BLaER1 (cell line): ENCODE results near the gene HPX.

Source experiments
- H3K27ac ChIP-seq: shearing (Covaris generic); formaldehyde crosslinking; 2 replicates; pipeline ENCODE4 v1.8.1; 2022
- H3K27me3 ChIP-seq: shearing (Covaris generic); formaldehyde crosslinking; 2 replicates; pipeline ENCODE4 v1.8.1; 2022
- H3K36me3 ChIP-seq: shearing (Covaris generic); formaldehyde crosslinking; 2 replicates; pipeline ENCODE4 v1.8.1; 2022
- H3K4me1 ChIP-seq: shearing (Covaris generic); formaldehyde crosslinking; 2 replicates; pipeline ENCODE4 v1.8.1; 2022
- H3K4me2 ChIP-seq: shearing (Covaris generic); formaldehyde crosslinking; 2 replicates; pipeline ENCODE4 v1.8.1; 2022
- H3K4me3 ChIP-seq: shearing (Covaris generic); formaldehyde crosslinking; 2 replicates; pipeline ENCODE4 v1.8.1; 2022
- H3K9ac ChIP-seq: shearing (Covaris generic); formaldehyde crosslinking; 2 replicates; pipeline ENCODE4 v1.8.1; 2022
- H3K9me3 ChIP-seq: shearing (Covaris generic); formaldehyde crosslinking; 2 replicates; pipeline ENCODE4 v1.8.1; 2022
- H4K20me1 ChIP-seq: shearing (Covaris generic); formaldehyde crosslinking; 2 replicates; pipeline ENCODE4 v1.8.1; 2022
- Cebpa-rat ChIP-seq: shearing (Covaris generic); IDR thresholded peaks from 2 replicates; pipeline ENCODE4 v1.8.1; 2022

Gene HPX

DNA sequence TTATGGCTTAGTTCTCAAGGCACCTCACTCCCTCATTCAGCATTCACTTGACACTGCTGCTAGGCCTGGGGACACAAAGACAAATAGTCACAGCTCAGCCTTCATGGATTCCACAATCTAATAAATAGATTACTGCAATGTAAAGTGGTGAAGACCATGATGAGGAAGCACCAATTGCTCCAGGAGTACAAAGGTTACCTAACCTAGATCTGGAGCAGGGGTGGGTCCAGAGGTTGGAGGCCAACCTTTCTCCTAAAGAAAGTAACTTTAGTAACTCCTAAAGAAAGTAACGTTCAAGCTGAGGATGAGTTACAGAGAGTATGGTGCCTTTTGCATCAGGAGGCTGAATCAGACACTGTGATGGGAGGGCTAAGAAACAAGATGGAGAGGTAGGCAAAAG is 28.8 kb upstream of the HPX start:
- no peaks in the 10 kb centered on the region for H4K20me1 ChIP-seq
- H3K9ac ChIP-seq, result no peak overlapping the region
- H3K36me3 ChIP-seq, result peaks cover 11% of the 10 kb centered on the region
- H3K4me3 ChIP-seq, result no peak overlapping the region
- TF ChIP-seq Cebpa-rat, result no peak
- no peaks in the 10 kb centered on the region for H3K9me3 ChIP-seq
- peaks cover 47% of the 10 kb centered on the region for H3K4me1 ChIP-seq
- H3K27me3 ChIP-seq, result no peaks in the 10 kb centered on the region
- peak overlapping the region; percentile 47 for H3K4me2 ChIP-seq
- H3K27ac ChIP-seq, result peak overlapping the region; percentile 27

DNA sequence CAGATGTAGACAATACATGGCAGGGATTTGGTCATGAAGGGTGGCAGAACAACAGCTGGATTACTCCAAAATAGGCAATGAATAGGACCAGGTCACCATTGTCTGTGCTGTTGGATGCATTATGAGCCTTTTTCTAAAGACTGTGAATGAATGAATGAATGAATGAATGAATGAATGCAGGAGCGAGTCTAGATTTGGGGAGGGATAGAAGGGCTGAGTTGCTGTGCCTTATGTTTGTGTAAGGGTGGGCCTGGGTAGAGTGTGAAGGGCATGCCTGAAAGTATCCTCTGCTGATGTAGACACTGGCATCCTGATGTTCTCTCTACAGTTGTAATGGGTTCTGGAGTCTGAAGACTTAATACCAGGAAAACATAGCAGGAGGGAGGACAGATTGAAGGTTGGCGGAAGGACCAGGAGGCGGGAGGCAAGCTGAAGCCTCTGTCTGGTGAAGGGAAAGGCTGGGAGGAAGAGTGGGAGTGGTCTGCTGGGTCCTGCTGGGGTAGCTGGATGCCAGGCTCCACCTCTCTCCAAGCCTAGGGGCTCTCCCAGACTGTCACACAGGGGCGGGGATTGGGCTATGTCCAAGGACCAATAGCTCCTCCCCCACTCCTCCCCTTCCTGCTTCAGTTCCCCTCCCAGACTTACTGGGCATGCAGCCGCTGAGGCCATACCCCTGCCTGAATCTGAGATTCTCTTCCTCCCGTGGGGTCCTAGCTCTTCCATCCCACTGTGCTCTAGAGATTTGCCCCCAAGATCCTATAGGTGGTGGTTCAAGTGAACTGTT is 28.1 kb upstream of the HPX start:
- Histone ChIP-seq H3K4me3 (no peak overlapping the region), H3K27ac (peak overlapping the region; percentile 27), H3K9me3 (no peaks in the 10 kb centered on the region), H3K27me3 (no peaks in the 10 kb centered on the region), H3K9ac (no peak overlapping the region), H3K4me2 (peak overlapping the region; percentile 47), H3K36me3 (peaks cover 18% of the 10 kb centered on the region), H4K20me1 (no peaks in the 10 kb centered on the region), H3K4me1 (peaks cover 42% of the 10 kb centered on the region)
- no peak for TF ChIP-seq Cebpa-rat

DNA sequence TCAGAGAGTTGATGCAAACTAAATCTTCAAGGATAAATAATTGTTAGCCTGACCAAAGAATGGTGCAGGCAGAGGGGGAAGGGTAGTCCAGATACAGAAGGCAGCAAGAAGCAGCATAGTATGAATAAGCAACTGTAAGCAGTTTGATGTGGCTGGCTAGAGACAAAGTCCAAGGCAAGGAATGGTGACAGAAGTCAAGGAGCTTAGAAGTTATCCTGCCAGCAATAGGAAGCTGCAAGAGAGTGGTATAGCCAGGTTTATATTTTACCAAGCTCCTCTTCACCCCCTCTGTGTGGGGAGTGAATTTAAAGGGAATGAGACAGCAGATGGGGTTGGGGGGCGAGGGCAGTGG is 18.3 kb upstream of the HPX start:
- Histone ChIP-seq H3K27ac (no peak overlapping the region), H3K36me3 (peaks cover 54% of the 10 kb centered on the region), H3K9me3 (no peaks in the 10 kb centered on the region), H3K27me3 (no peaks in the 10 kb centered on the region), H3K9ac (no peak overlapping the region), H3K4me1 (no peaks in the 10 kb centered on the region), H4K20me1 (no peaks in the 10 kb centered on the region), H3K4me3 (no peak overlapping the region), H3K4me2 (no peak overlapping the region)
- TF ChIP-seq Cebpa-rat, result no peak

DNA sequence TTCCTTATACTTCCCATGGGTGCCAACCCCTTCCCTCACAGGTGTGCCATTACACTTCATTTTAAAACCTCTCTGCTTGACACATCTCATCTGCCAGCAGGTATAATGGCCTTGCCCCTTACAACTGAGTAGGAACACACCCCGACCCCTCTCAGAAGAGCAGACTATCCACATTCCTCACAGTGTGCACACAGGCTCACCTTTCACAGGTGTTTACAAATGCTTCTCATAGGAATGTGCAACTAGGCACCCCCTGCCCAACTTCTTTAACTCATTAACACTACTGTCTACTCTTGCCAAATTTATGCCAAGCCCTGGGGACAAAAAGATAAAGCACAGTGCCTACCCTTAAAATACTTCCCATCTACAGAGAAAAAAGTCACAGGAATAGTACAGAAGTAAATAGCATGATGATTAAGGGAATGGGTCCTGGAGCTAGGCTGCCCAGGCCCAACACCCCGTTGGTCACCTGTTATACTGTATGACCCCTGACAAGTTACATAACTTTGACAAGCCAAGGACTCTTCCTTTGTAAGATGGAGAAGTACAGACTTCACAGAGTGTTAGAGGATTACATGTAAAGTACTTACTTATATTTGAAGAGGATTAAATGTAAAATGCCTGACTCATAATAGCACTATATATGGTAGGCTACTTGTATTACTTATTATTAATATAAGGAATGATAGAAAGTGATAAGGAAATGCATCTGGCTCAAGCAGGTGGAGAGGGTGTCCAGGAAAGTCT is 17.7 kb upstream of the HPX start:
- TF ChIP-seq Cebpa-rat, result no peak
- no peak overlapping the region for H3K4me3 ChIP-seq
- H3K9me3 ChIP-seq, result no peaks in the 10 kb centered on the region
- H3K36me3 ChIP-seq, result peaks cover 54% of the 10 kb centered on the region
- H3K27me3 ChIP-seq, result no peaks in the 10 kb centered on the region
- no peaks in the 10 kb centered on the region for H3K4me1 ChIP-seq
- no peaks in the 10 kb centered on the region for H4K20me1 ChIP-seq
- H3K27ac ChIP-seq, result no peak overlapping the region
- no peak overlapping the region for H3K4me2 ChIP-seq
- H3K9ac ChIP-seq, result no peak overlapping the region

DNA sequence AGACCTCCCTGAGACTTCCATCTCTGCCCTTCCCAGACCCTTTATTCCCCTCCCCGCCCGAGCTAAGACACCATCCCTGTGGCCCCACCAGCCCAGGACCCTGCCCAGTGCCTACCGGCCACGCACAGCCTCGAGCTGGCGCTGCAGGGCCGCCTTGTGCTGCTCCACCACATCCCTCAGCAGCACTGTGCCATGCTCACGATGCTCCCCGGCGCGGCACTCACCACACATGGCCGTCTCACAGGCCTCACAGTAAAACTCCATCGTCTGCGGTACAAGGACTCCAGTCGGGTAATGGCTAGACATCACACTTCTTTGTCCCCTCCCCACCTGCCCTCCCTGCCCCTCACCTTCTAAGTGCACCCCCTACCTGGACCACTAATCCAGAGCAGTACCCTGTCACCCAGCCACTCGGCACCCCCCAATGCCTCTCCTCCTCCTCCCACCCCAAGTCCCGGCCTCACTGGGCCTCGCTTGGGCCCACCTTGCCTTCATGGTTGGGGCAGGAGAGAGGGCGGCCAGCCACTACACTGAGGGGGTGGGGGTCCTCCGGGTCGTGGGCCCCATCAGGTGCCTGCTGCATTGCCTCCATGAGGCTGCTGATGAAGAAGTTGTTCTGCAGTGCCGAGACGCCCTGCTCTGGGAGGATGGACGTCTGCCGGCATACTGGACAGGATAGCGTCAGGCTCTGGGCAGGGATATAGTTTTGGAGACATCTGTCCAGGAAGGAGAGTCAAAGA is 17.0 kb upstream of the HPX start:
- no peak for TF ChIP-seq Cebpa-rat
- H3K27me3 ChIP-seq, result no peaks in the 10 kb centered on the region
- H3K4me1 ChIP-seq, result no peaks in the 10 kb centered on the region
- H4K20me1 ChIP-seq, result no peaks in the 10 kb centered on the region
- no peak overlapping the region for H3K4me3 ChIP-seq
- H3K4me2 ChIP-seq, result no peak overlapping the region
- H3K36me3 ChIP-seq, result peaks cover 56% of the 10 kb centered on the region
- H3K9me3 ChIP-seq, result no peaks in the 10 kb centered on the region
- no peak overlapping the region for H3K27ac ChIP-seq
- H3K9ac ChIP-seq, result no peak overlapping the region

DNA sequence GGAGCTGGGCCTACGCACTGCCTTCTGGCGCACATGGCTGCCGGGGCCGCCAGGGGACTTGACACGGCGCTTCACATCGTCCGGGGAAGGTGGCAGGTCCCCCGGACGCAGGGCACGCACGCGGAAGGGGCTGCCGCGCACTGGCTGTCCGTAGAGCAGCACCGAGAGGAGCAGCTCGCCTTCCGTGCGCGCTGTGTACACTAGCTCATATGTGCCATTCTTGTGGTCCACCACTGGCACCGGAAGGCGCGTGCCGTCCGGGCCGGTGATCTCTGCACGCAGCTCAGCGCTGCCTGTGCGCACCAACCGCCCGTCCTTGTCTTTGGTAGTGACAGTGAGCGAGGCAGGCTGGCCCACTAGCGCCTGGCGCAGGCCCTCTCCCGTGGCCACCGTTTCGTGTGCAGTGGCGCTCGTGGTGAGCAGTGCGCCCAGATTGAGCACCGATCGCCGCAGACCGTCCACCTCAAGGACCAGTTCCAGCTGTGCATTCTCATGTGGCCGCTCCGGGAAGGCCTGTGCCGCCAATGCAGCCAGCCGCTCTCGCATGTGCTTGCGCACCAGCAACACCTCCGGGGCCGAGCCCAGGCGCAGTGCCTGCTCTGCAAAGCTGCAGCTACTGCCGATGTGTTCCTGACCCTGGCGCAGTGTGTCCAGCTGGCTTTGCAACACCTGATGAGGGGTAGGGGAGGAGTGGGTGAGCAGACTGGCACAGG is 15.7 kb upstream of the HPX start:
- no peaks in the 10 kb centered on the region for H3K9me3 ChIP-seq
- H3K27me3 ChIP-seq, result no peaks in the 10 kb centered on the region
- H3K4me1 ChIP-seq, result no peaks in the 10 kb centered on the region
- H3K4me2 ChIP-seq, result no peak overlapping the region
- TF ChIP-seq Cebpa-rat, result no peak
- H4K20me1 ChIP-seq, result no peaks in the 10 kb centered on the region
- H3K9ac ChIP-seq, result no peak overlapping the region
- H3K36me3 ChIP-seq, result peaks cover 67% of the 10 kb centered on the region
- H3K27ac ChIP-seq, result no peak overlapping the region
- no peak overlapping the region for H3K4me3 ChIP-seq

DNA sequence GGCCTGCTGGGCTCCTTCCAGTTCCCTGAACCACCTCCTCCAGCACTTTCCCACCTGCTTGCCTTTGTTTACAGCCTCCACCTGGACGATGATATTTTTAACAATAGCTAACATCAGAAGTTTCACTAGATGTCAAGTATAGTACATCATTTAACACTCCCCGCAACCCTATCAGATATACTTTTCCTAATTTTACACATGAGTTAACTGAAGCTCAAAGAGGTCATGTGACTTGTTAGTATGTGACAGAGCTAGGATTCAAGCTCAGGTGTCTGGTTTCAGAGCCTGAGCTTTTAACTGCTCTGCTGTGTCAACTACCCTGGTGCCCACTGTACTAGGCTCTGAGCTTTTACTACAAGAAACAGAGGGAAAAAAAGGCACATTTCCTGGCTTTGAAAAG is 14.3 kb upstream of the HPX start:
- no peak for TF ChIP-seq Cebpa-rat
- Histone ChIP-seq H3K36me3 (peaks cover 81% of the 10 kb centered on the region), H3K9ac (no peak overlapping the region), H3K4me2 (no peak overlapping the region), H3K4me3 (no peak overlapping the region), H4K20me1 (no peaks in the 10 kb centered on the region), H3K9me3 (no peaks in the 10 kb centered on the region), H3K27me3 (no peaks in the 10 kb centered on the region), H3K4me1 (no peaks in the 10 kb centered on the region), H3K27ac (no peak overlapping the region)

DNA sequence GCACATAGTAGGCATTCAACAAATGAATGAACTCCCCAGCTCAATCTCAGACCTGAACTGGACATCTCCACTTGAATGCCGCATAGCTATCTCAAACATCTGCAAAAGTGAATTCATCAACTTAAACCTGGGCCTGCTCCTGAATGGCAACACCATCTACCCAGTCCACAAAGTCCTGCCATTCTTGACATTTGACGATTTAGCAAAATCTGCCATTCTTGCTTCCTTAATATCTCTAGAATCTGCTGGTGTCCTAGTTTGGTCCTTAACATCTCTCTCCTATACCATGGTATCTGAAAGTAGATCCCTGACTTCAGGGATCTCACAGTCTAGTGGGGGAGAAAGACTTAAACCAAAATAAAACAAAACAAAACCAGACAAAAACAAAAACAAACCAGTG is 12.4 kb upstream of the HPX start:
- Histone ChIP-seq H3K27me3 (no peaks in the 10 kb centered on the region), H3K4me3 (no peak overlapping the region), H3K4me1 (no peaks in the 10 kb centered on the region), H3K9ac (no peak overlapping the region), H3K4me2 (no peak overlapping the region), H3K27ac (no peak overlapping the region), H4K20me1 (no peaks in the 10 kb centered on the region), H3K9me3 (no peaks in the 10 kb centered on the region), H3K36me3 (peaks cover 90% of the 10 kb centered on the region)
- TF ChIP-seq Cebpa-rat, result no peak

DNA sequence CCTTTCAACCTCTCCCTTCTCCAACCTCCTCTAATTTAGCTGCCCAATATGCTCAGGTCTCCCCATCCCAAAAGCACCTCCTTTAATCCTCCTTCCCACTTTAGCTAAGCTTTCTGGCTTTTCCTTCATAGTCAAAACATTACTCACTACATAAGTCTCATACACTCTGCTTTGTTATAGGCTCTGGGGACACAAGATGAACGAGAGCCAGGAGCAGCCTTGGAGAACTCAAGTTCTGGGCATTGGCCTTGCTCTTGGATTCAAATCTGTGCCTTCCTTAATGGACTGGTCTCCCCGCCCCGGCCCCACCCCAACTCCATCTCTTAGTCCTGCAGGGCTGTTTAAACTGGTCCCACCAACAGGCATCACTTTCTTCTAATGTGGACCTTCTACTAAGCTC is 11.4 kb upstream of the HPX start:
- Histone ChIP-seq H4K20me1 (no peaks in the 10 kb centered on the region), H3K27ac (no peak overlapping the region), H3K27me3 (no peaks in the 10 kb centered on the region), H3K9ac (no peak overlapping the region), H3K4me2 (no peak overlapping the region), H3K4me1 (no peaks in the 10 kb centered on the region), H3K36me3 (peaks cover 81% of the 10 kb centered on the region), H3K9me3 (no peaks in the 10 kb centered on the region), H3K4me3 (no peak overlapping the region)
- TF ChIP-seq Cebpa-rat, result no peak

DNA sequence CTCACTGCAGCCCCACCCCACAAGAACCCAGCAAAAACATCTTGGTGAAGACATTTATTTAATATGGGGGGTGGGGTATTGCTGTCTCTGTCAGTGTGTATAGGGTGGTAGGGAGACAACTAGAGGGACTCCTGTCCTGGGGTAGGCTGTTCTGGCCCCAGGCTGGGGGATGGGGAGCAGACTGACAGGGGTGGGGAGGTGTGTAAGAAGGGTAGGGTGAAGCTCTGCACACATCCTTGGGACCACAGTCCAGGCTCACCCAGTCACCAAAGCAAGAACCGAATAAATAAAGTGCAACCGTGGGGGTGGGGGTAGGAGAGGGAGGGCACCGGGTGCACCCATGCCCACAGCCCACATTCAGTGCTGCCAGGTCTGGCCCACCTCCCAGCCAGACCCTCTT is 7.8 kb upstream of the HPX start:
- H3K4me3 ChIP-seq, result no peak overlapping the region
- no peak overlapping the region for H3K9ac ChIP-seq
- no peaks in the 10 kb centered on the region for H4K20me1 ChIP-seq
- no peak overlapping the region for H3K4me2 ChIP-seq
- no peaks in the 10 kb centered on the region for H3K9me3 ChIP-seq
- no peak for TF ChIP-seq Cebpa-rat
- no peak overlapping the region for H3K27ac ChIP-seq
- H3K27me3 ChIP-seq, result no peaks in the 10 kb centered on the region
- H3K4me1 ChIP-seq, result no peaks in the 10 kb centered on the region
- peaks cover 45% of the 10 kb centered on the region for H3K36me3 ChIP-seq
